Panc1 (cell line): ENCODE measurements around the gene PPARG. TPM values are rescaled to one million over a fixed set of nuclear protein-coding genes. Genes with fewer than 3 reads are reported as not detected.

Experiments used
- ATAC-seq: fragments of 200-7000 bp; cut with Tn5 transposase; 2 replicates; pipeline ENCODE4 v1.9.1; 2020; ENCODE audit warnings: mild to moderate bottlenecking, moderate library complexity
- BruUV-seq: library from RNA; stranded (reverse); fragments of 400-500 nt; replicated peaks from 2 replicates; lab custom pipeline; 2021; lab: Mats Ljungman, UMichigan
- CTCF ChIA-PET: fragments of 300-600 bp; sonication (Branson Sonifier 250); formaldehyde crosslinking; loops from one replicate; lab custom pipeline; 2022; ENCODE audit warnings: antibody characterized with exemption; lab: Charles Lee
- POLR2A ChIA-PET: fragments of 300-600 bp; sonication (Branson Sonifier 250); formaldehyde crosslinking; loops from one replicate; lab custom pipeline; 2022; ENCODE audit warnings: antibody characterized with exemption; lab: Charles Lee
- DNase-seq: peaks from one replicate; pipeline ENCODE4 v3.0.0-alpha.2; 2010; ENCODE audit warnings: low read depth, low spot score
- H3K27ac ChIP-seq: 2 replicates; pipeline ENCODE4 v1.5.1; 2011; ENCODE audit warnings: mild to moderate bottlenecking, low read length, inconsistent platforms
- H3K27me3 ChIP-seq: fragments of 200-500 bp; sonication (Bioruptor generic); 2 replicates; pipeline ENCODE4 v1.6.0; 2014; ENCODE audit warnings: low read length, inconsistent platforms; ENCODE audit not compliant: control insufficient read depth, insufficient read depth
- H3K36me3 ChIP-seq: fragments of 200-500 bp; sonication (Bioruptor generic); 2 replicates; pipeline ENCODE4 v1.5.1; 2014; ENCODE audit warnings: inconsistent platforms, mild to moderate bottlenecking, low read length, moderate library complexity; ENCODE audit not compliant: control insufficient read depth, insufficient read depth
- H3K4me1 ChIP-seq: 2 replicates; pipeline ENCODE4 v1.5.1; 2011; ENCODE audit warnings: inconsistent platforms, mild to moderate bottlenecking, low read length, moderate library complexity; ENCODE audit not compliant: control insufficient read depth, insufficient read depth
- H3K4me3 ChIP-seq, 2 experiments: 2 replicates each; pipeline ENCODE4 v1.5.1; 2011 to 2012; ENCODE audit warnings: low read depth in 2 of 2, low read length in 2 of 2, mild to moderate bottlenecking in 2 of 2, inconsistent platforms in 1 of 2, moderate library complexity in 1 of 2
- H3K9me3 ChIP-seq: fragments of 200-500 bp; sonication (Bioruptor generic); 2 replicates; pipeline ENCODE4 v1.5.1; 2014; ENCODE audit warnings: low read depth, mild to moderate bottlenecking, inconsistent platforms, low read length, moderate library complexity; ENCODE audit not compliant: control insufficient read depth, insufficient read depth
- CTCF ChIP-seq: fragments of 450-650 bp; IDR thresholded peaks from 2 replicates; pipeline ENCODE4 v1.5.1; 2017; ENCODE audit warnings: mild to moderate bottlenecking
- POLR2AphosphoS5 ChIP-seq: IDR thresholded peaks from 2 replicates; pipeline ENCODE4 v1.6.1; 2012; ENCODE audit warnings: mild to moderate bottlenecking, low read depth, low read length, moderate library complexity
- REST ChIP-seq, 2 experiments: IDR thresholded peaks; 2 replicates each; pipeline ENCODE4 v1.6.1; 2011 to 2012; ENCODE audit warnings: low read depth in 2 of 2, control low read depth in 1 of 2, low read length in 1 of 2, mild to moderate bottlenecking in 1 of 2, moderate library complexity in 1 of 2; ENCODE audit not compliant: insufficient read depth in 1 of 2
- SIN3A ChIP-seq: IDR thresholded peaks from 2 replicates; pipeline ENCODE4 v1.6.1; 2012; ENCODE audit warnings: low read depth, mild to moderate bottlenecking, low read length, moderate library complexity, borderline replicate concordance; ENCODE audit not compliant: insufficient read depth
- TCF7L2 ChIP-seq: IDR thresholded peaks from 2 replicates; pipeline ENCODE4 v1.6.1; 2011; ENCODE audit warnings: mild to moderate bottlenecking, low read depth, low read length, inconsistent platforms
- in situ Hi-C: cut with HindIII; loops from 2 replicates; pipeline ENCODE4 v1.10.0; 2016; ENCODE audit warnings: low sequenced_read_pairs, low pct_unique_long_range_greater_than_20kb
- intact Hi-C: fragments of 100-400 bp; cut with micrococcal nuclease; formaldehyde crosslinking; loops from one replicate; pipeline ENCODE4 v1.10.0; 2022; ENCODE audit not compliant: unreplicated experiment
- total RNA-seq: library from RNA; stranded (reverse); gene quantifications from one replicate; pipeline ENCODE4 v1.2.1, GENCODE V29; 2021; ENCODE audit not compliant: unreplicated experiment

The PPARG gene
- total RNA-seq, 1 experiment from 2014 or later = 88.1 TPM

GRCh38 chr3:12393894-12394293, 105.0 kb downstream of the PPARG start:
- ChIA-PET CTCF (no interaction called here), POLR2A (interaction anchor here (0.5 kb wide), 1 partner anchor 452 kb away, joined by 3 read pairs; no protein-coding TSS in a partner anchor)
- TF ChIP-seq SIN3A (no peak), POLR2AphosphoS5 (no peak), TCF7L2 (0 out of 2 replicates have a peak, but pooled peaks have one; percentile 60), CTCF (no peak), REST (IDR thresholded peaks at IDR 0.05; ENCODE audit: insufficient read depth in 1 of 2, low read depth in 2 of 2, low read length in 1 of 2) (no peak)
- in situ Hi-C loops = no loop called here
- Histone ChIP-seq H3K4me3 (no peak overlapping the region), H3K4me1 (peaks cover 28% of the 10 kb centered on the region), H3K36me3 (peaks cover 5% of the 10 kb centered on the region; the same call in 1 of the 2 replicates), H3K27ac (peak overlapping the region; percentile 88), H3K27me3 (no peaks in the 10 kb centered on the region), H3K9me3 (no peaks in the 10 kb centered on the region)
- ATAC-seq (no peak), DNase-seq (no peak)
- BruUV-seq = no TSS peak
- intact Hi-C loops = no loop called here

- no peak for TF ChIP-seq CTCF
- H3K27ac ChIP-seq = peak overlapping the region; percentile 88
- ChIA-PET POLR2A (no interaction called here), CTCF (interaction anchor here (0.6 kb wide), 1 partner anchor 258 kb away, joined by 3 read pairs; no protein-coding TSS in a partner anchor)
- DNase-seq (no peak), ATAC-seq (no peak)
- no TSS peak for BruUV-seq
- intact Hi-C loops = no loop called here
- no peak overlapping the region for H3K4me3 ChIP-seq
- peaks cover 5% of the 10 kb centered on the region; the same call in 1 of the 2 replicates for H3K36me3 ChIP-seq
- H3K27me3 ChIP-seq = no peaks in the 10 kb centered on the region
- in situ Hi-C loops = no loop called here
- no peaks in the 10 kb centered on the region for H3K9me3 ChIP-seq
- peaks cover 30% of the 10 kb centered on the region for H3K4me1 ChIP-seq
These were observed 105.8 kb downstream of the PPARG start for GRCh38 chr3:12394569-12395271.
